AG09309 (cell line): ENCODE results near the gene GMEB2.

Experiments
- DNase-seq: peaks from one replicate; pipeline ENCODE4 v3.0.0-alpha.2; 2010; ENCODE audit warnings: low read depth
- H3K4me3 ChIP-seq: 2 replicates; pipeline ENCODE4 v1.5.1; 2011; ENCODE audit warnings: mild to moderate bottlenecking, low read depth, low read length, moderate library complexity; ENCODE audit not compliant: control insufficient read depth
- CTCF ChIP-seq: IDR thresholded peaks from 2 replicates; pipeline ENCODE4 v1.5.1; 2011; ENCODE audit warnings: mild to moderate bottlenecking, low read depth, low read length, inconsistent platforms; ENCODE audit not compliant: insufficient read depth, control insufficient read depth; ENCODE audit errors: missing control alignments

GMEB2 gene

DNA sequence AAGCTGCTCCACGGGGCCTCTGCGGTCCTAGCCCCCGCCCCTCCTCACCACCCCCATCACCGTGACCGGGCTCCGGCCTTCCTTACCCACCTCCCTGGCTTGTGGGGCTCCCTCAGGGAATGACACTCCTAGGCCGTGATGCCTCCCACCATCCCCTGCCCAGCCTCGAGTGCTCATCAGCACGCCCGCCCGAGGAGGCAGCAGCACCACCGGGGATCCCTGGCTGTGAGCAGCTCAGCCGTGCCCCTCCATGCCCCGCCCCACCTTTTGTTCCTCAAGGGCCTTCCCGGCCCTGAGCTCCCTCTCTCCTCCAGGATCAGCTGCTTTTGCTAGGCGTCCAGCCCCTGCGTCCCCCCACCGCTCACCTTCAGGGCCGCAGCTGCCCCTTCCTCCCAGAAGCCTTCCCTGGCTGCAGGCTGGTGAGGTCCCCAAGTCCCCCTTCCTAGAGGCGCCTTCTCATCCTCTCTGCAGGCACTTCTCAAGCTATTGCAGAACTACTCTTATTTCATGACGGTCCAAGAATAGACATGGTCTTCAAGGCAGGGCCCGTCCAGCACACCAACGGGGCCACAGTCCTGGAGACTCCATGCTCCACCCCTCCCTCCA is 69.9 kb downstream of the GMEB2 start:
- no peak for TF ChIP-seq CTCF
- H3K4me3 ChIP-seq: no peak overlapping the region
- no peak for DNase-seq

- TF ChIP-seq CTCF: no peak
- H3K4me3 ChIP-seq: no peak overlapping the region
- DNase-seq: no peak
Measured at GRCh38 chr20:63555661-63556381, 71.1 kb downstream of the GMEB2 start.

- H3K4me3 ChIP-seq: peak overlapping the region; percentile 53; the same call in 1 of the 2 replicates
- DNase-seq: no peak
- TF ChIP-seq CTCF: no peak
Measured at GRCh38 chr20:63554361-63555278, 72.3 kb downstream of the GMEB2 start.

DNA sequence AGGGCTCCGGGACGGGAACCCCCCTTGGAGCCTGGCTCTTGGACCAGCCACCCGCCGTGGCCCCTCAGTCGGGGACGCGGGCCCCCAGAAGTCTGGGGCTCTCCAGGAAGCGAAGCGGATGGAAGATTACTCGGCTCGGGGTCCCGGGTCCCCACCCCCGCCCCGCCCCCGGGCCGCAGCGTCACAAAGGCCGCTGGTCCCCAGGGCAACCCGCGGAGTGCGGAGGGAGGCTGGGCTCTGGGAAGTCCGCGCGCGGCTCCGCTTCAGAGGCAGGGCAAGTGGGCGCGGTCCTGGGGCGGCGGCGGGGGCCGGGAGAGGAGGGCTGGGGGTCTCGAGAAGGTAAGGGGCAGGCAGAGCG is 73.0 kb downstream of the GMEB2 start, which contains the start of gene FNDC11:
Gene FNDC11, plus strand, starts transcription at position 227 of the 358 bp plus-strand sequence. CDS start 1,505 bp downstream, outside the sequence.
- DNase-seq: no peak
- peak within 1 kb of the TSS; percentile 53 for H3K4me3 ChIP-seq
- no peak for TF ChIP-seq CTCF

GRCh38 chr20:63553251-63553932 is 73.5 kb downstream of the GMEB2 start:
- no peak for TF ChIP-seq CTCF

More at GRCh38 chr20:63553251-63553932, 73.5 kb downstream of the GMEB2 start:
- peak overlapping the region; percentile 53 for H3K4me3 ChIP-seq
- no peak for DNase-seq
